WTC11 (cell line): ENCODE data around the gene VPS35L. TPM values are rescaled to one million over a fixed set of nuclear protein-coding genes. Genes with fewer than 3 reads are reported as not detected.

Experiments
- ATAC-seq: fragments of 200-7000 bp; cut with Tn5 transposase; 2 replicates; pipeline ENCODE4 v1.10.0; 2021; ENCODE audit warnings: mild to moderate bottlenecking, moderate library complexity
- CTCF ChIA-PET: fragments of 300-600 bp; sonication (Branson Sonifier 250); formaldehyde crosslinking; loops from one replicate; lab custom pipeline; 2021; ENCODE audit warnings: antibody characterized with exemption; lab: Charles Lee
- POLR2A ChIA-PET: fragments of 350-600 bp; sonication (Branson Sonifier 250); formaldehyde crosslinking; loops from one replicate; lab custom pipeline; 2021; ENCODE audit warnings: antibody characterized with exemption; lab: Charles Lee
- DNase-seq: peaks from one replicate; pipeline ENCODE4 v3.0.0; 2021; ENCODE audit warnings: low spot score
- H3K27ac Mint-ChIP-seq: 2 replicates; pipeline ENCODE4 v1.8.0; 2021; ENCODE audit warnings: mixed read lengths
- H3K27me3 Mint-ChIP-seq: 2 replicates; pipeline ENCODE4 v1.8.0; 2021; ENCODE audit warnings: low read depth, mild to moderate bottlenecking, moderate library complexity, mixed read lengths
- H3K36me3 Mint-ChIP-seq: 2 replicates; pipeline ENCODE4 v1.8.0; 2021; ENCODE audit warnings: mixed read lengths
- H3K4me1 Mint-ChIP-seq: 2 replicates; pipeline ENCODE4 v1.8.0; 2022; ENCODE audit warnings: mixed read lengths
- H3K4me3 Mint-ChIP-seq: 2 replicates; pipeline ENCODE4 v1.8.0; 2021; ENCODE audit warnings: mild to moderate bottlenecking, moderate library complexity, mixed read lengths
- H3K9me3 Mint-ChIP-seq: 2 replicates; pipeline ENCODE4 v1.8.0; 2021; ENCODE audit warnings: mixed read lengths
- AFF4 ChIP-seq: sonication (generic); formaldehyde crosslinking; IDR thresholded peaks from 2 replicates; pipeline ENCODE4 v1.8.1; 2023; ENCODE audit warnings: mild to moderate bottlenecking, missing genetic modification reagents, borderline replicate concordance
- ATF3 ChIP-seq: sonication (generic); formaldehyde crosslinking; conservative IDR thresholded peaks from 2 replicates; pipeline ENCODE4 v1.8.1; 2022; ENCODE audit warnings: mild to moderate bottlenecking, missing genetic modification reagents
- CTCF ChIP-seq: fragments of 200-600 bp; IDR thresholded peaks from 2 replicates; pipeline ENCODE4 v1.8.0; 2022; ENCODE audit warnings: antibody characterized with exemption
- E2F4 ChIP-seq: sonication (generic); formaldehyde crosslinking; IDR thresholded peaks from 2 replicates; pipeline ENCODE4 v1.8.1; 2022; ENCODE audit warnings: low read depth, mild to moderate bottlenecking, moderate library complexity, missing genetic modification reagents, borderline replicate concordance
- ELF4 ChIP-seq: sonication (generic); formaldehyde crosslinking; IDR thresholded peaks from 2 replicates; pipeline ENCODE4 v1.8.1; 2022; ENCODE audit warnings: low read depth, mild to moderate bottlenecking, moderate library complexity, missing genetic modification reagents
- EMX1 ChIP-seq: fragments of 250-450 bp; sonication (Bioruptor Pico); IDR thresholded peaks from 2 replicates; pipeline ENCODE4 v1.8.0; 2021; ENCODE audit warnings: mild to moderate bottlenecking
- ESRRA ChIP-seq: sonication (generic); formaldehyde crosslinking; IDR thresholded peaks from 2 replicates; pipeline ENCODE4 v1.8.1; 2022; ENCODE audit warnings: mild to moderate bottlenecking, missing genetic modification reagents, borderline replicate concordance
- FOXJ3 ChIP-seq: sonication (generic); formaldehyde crosslinking; IDR thresholded peaks from 2 replicates; pipeline ENCODE4 v1.9.0; 2021; ENCODE audit warnings: missing genetic modification reagents, mild to moderate bottlenecking, borderline replicate concordance
- HMGA2 ChIP-seq: fragments of 250-450 bp; sonication (Bioruptor Pico); IDR thresholded peaks from 2 replicates; pipeline ENCODE4 v1.4.0; 2021; ENCODE audit warnings: mild to moderate bottlenecking, moderate library complexity
- KAT7 ChIP-seq: sonication (generic); formaldehyde crosslinking; IDR thresholded peaks from 2 replicates; pipeline ENCODE4 v1.8.1; 2023; ENCODE audit warnings: missing genetic modification reagents, mild to moderate bottlenecking, borderline replicate concordance
- MLX ChIP-seq: sonication (generic); formaldehyde crosslinking; IDR thresholded peaks from 2 replicates; pipeline ENCODE4 v1.8.1; 2023; ENCODE audit warnings: mild to moderate bottlenecking, missing genetic modification reagents, moderate library complexity
- NFATC4 ChIP-seq: fragments of 250-450 bp; sonication (Bioruptor Pico); IDR thresholded peaks from 2 replicates; pipeline ENCODE4 v1.9.0; 2021; ENCODE audit warnings: mild to moderate bottlenecking
- PREB ChIP-seq: sonication (generic); formaldehyde crosslinking; IDR thresholded peaks from 2 replicates; pipeline ENCODE4 v1.8.1; 2022; ENCODE audit warnings: mild to moderate bottlenecking, missing genetic modification reagents, moderate library complexity, borderline replicate concordance
- PRRX2 ChIP-seq: fragments of 250-450 bp; sonication (Bioruptor Pico); IDR thresholded peaks from 2 replicates; pipeline ENCODE4 v1.8.0; 2021; ENCODE audit warnings: mild to moderate bottlenecking
- RELA ChIP-seq: sonication (generic); formaldehyde crosslinking; IDR thresholded peaks from 2 replicates; pipeline ENCODE4 v1.8.1; 2022; ENCODE audit warnings: missing genetic modification reagents, mild to moderate bottlenecking, borderline replicate concordance
- TCF7 ChIP-seq: sonication (generic); formaldehyde crosslinking; IDR thresholded peaks from 2 replicates; pipeline ENCODE4 v1.8.0; 2022; ENCODE audit warnings: mild to moderate bottlenecking, low read depth, missing genetic modification reagents, moderate library complexity
- TEAD1 ChIP-seq: sonication (generic); formaldehyde crosslinking; IDR thresholded peaks from 2 replicates; pipeline ENCODE4 v1.8.0; 2022; ENCODE audit warnings: mild to moderate bottlenecking, missing genetic modification reagents
- ZBTB21 ChIP-seq: sonication (generic); formaldehyde crosslinking; IDR thresholded peaks from 2 replicates; pipeline ENCODE4 v1.8.1; 2023; ENCODE audit warnings: mild to moderate bottlenecking, missing genetic modification reagents, borderline replicate concordance
- ZNF121 ChIP-seq: sonication (generic); formaldehyde crosslinking; IDR thresholded peaks from 2 replicates; pipeline ENCODE4 v1.8.0; 2023; ENCODE audit warnings: missing genetic modification reagents
- ZNF232 ChIP-seq: sonication (generic); formaldehyde crosslinking; IDR thresholded peaks from 2 replicates; pipeline ENCODE4 v1.8.0; 2022; ENCODE audit warnings: mild to moderate bottlenecking, missing genetic modification reagents
- ZNF396 ChIP-seq: fragments of 250-450 bp; sonication (Bioruptor Pico); IDR thresholded peaks from 2 replicates; pipeline ENCODE4 v1.8.0; 2021; ENCODE audit warnings: mild to moderate bottlenecking, moderate library complexity, borderline replicate concordance
- total RNA-seq: library from RNA; stranded (reverse); gene quantifications from 3 replicates; pipeline ENCODE4 v1.2.3, GENCODE V29; 2021

VPS35L gene
- total RNA-seq, 1 experiment from 2014 or later: 59.7 TPM

- no peak for TF ChIP-seq MLX
- TF ChIP-seq HMGA2 (CRISPR knock-in tag): no peak
- 0 out of 2 replicates have a peak, but pooled peaks have one; percentile 18 for TF ChIP-seq NFATC4 (CRISPR knock-in tag)
- no peak for TF ChIP-seq EMX1 (CRISPR knock-in tag)
- TF ChIP-seq ZNF232 (CRISPR knock-in tag): 0 out of 2 replicates have a peak, but pooled peaks have one; percentile 60
- TF ChIP-seq ZNF121 (CRISPR knock-in tag): no peak
- no peak for TF ChIP-seq RELA (CRISPR knock-in tag)
- TF ChIP-seq E2F4: no peak
- peak; percentile 82 for TF ChIP-seq TEAD1
- TF ChIP-seq ELF4 (CRISPR knock-in tag): no peak
- TF ChIP-seq TCF7 (CRISPR knock-in tag): no peak; the same call in 1 of the 2 replicates
- TF ChIP-seq ESRRA: no peak
- peak; percentile 27; the same call in 1 of the 2 replicates for TF ChIP-seq CTCF
- TF ChIP-seq ATF3 (CRISPR knock-in tag): no peak
- TF ChIP-seq PREB (CRISPR knock-in tag): no peak
- no peak for TF ChIP-seq PRRX2 (CRISPR knock-in tag)
Observed at GRCh38 chr16:19555186-19555937, at the start of gene VPS35L (continued).

GRCh38 chr16:19506965-19507364 is 48.5 kb upstream of the VPS35L start:
- peaks cover 58% of the 10 kb centered on the region for H3K36me3 Mint-ChIP-seq
- H3K27ac Mint-ChIP-seq: no peak overlapping the region
- no peak for DNase-seq
- no peak for TF ChIP-seq FOXJ3 (CRISPR knock-in tag)
- TF ChIP-seq HMGA2 (CRISPR knock-in tag): peak; percentile 28; the same call in 1 of the 2 replicates
- no peaks in the 10 kb centered on the region for H3K9me3 Mint-ChIP-seq
- H3K4me1 Mint-ChIP-seq: no peaks in the 10 kb centered on the region
- H3K27me3 Mint-ChIP-seq: no peaks in the 10 kb centered on the region
- CTCF ChIA-PET: interaction anchor here (0.9 to 1.2 kb wide), 2 partner anchors 89 to 327 kb away, joined by 3 read pairs; partner anchors contain the start of gene TMC5
- POLR2A ChIA-PET: no interaction called here
- no peak overlapping the region for H3K4me3 Mint-ChIP-seq
- ATAC-seq: no peak

GRCh38 chr16:19507867-19508266 is 47.6 kb upstream of the VPS35L start:
- no peak for ATAC-seq
- Mint-ChIP-seq H3K4me1 (no peaks in the 10 kb centered on the region), H3K9me3 (no peaks in the 10 kb centered on the region), H3K4me3 (no peak overlapping the region), H3K36me3 (peaks cover 58% of the 10 kb centered on the region), H3K27me3 (no peaks in the 10 kb centered on the region), H3K27ac (no peak overlapping the region)
- no peak for DNase-seq
- ChIA-PET CTCF (interaction anchor here (0.9 kb wide), 1 partner anchor 90 kb away, joined by 3 read pairs; the partner anchor contains the start of gene TMC5), POLR2A (no interaction called here)
- TF ChIP-seq AFF4 (no peak), KAT7 (CRISPR knock-in tag) (no peak), ZNF396 (CRISPR knock-in tag) (no peak), ZBTB21 (CRISPR knock-in tag) (no peak), RELA (CRISPR knock-in tag) (no peak)
